Type B pancreatic cell (in vitro differentiated cells): ENCODE data around the gene BRPF3. TPM values are rescaled to one million over a fixed set of nuclear protein-coding genes. Genes with fewer than 3 reads are reported as not detected.

Source experiments
- DNase-seq: peaks from one replicate; pipeline ENCODE4 v3.0.0; 2021; ENCODE audit warnings: mixed read lengths; ENCODE audit not compliant: unreplicated experiment; ENCODE audit errors: extremely low spot score
- H3K27ac Mint-ChIP-seq: 2 replicates; pipeline ENCODE4 v1.8.0; 2021; ENCODE audit warnings: mild to moderate bottlenecking, mixed read lengths
- H3K27me3 Mint-ChIP-seq: 2 replicates; pipeline ENCODE4 v1.8.0; 2021; ENCODE audit warnings: mixed read lengths
- H3K36me3 Mint-ChIP-seq: 2 replicates; pipeline ENCODE4 v1.8.0; 2021; ENCODE audit warnings: mixed read lengths
- H3K4me1 Mint-ChIP-seq: one replicate; pipeline ENCODE4 v1.8.0; 2021; ENCODE audit warnings: mixed read lengths; ENCODE audit not compliant: unreplicated experiment
- H3K4me3 Mint-ChIP-seq: 2 replicates; pipeline ENCODE4 v1.8.0; 2021; ENCODE audit warnings: mild to moderate bottlenecking, mixed read lengths
- H3K9me3 Mint-ChIP-seq: 2 replicates; pipeline ENCODE4 v1.8.0; 2021; ENCODE audit warnings: mixed read lengths
- CTCF ChIP-seq: fragments of 200-600 bp; sonication (generic); conservative IDR thresholded peaks from 2 replicates; pipeline ENCODE4 v1.5.0; 2021; ENCODE audit warnings: antibody characterized with exemption, mild to moderate bottlenecking
- total RNA-seq: library from RNA; stranded (reverse); gene quantifications from 2 replicates; pipeline ENCODE4 v1.2.1, GENCODE V29; 2021; ENCODE audit warnings: low replicate concordance

BRPF3 gene
- total RNA-seq, 1 donor from 2014 or later = 47.7 TPM

- Mint-ChIP-seq H3K27me3 (peaks cover 3% of the 10 kb centered on the region), H3K36me3 (no peaks in the 10 kb centered on the region), H3K4me3 (no peak overlapping the region), H3K9me3 (no peaks in the 10 kb centered on the region), H3K4me1 (peaks cover 6% of the 10 kb centered on the region), H3K27ac (no peak overlapping the region)
- no peak for DNase-seq
- TF ChIP-seq CTCF = no peak
These were observed 67.0 kb downstream of the BRPF3 start for GRCh38 chr6:36263390-36264000.

GRCh38 chr6:36265744-36266143 lies 69.2 kb downstream of the BRPF3 start:
- Mint-ChIP-seq H3K27ac (no peak overlapping the region), H3K36me3 (no peaks in the 10 kb centered on the region)
- TF ChIP-seq CTCF = no peak

DNA sequence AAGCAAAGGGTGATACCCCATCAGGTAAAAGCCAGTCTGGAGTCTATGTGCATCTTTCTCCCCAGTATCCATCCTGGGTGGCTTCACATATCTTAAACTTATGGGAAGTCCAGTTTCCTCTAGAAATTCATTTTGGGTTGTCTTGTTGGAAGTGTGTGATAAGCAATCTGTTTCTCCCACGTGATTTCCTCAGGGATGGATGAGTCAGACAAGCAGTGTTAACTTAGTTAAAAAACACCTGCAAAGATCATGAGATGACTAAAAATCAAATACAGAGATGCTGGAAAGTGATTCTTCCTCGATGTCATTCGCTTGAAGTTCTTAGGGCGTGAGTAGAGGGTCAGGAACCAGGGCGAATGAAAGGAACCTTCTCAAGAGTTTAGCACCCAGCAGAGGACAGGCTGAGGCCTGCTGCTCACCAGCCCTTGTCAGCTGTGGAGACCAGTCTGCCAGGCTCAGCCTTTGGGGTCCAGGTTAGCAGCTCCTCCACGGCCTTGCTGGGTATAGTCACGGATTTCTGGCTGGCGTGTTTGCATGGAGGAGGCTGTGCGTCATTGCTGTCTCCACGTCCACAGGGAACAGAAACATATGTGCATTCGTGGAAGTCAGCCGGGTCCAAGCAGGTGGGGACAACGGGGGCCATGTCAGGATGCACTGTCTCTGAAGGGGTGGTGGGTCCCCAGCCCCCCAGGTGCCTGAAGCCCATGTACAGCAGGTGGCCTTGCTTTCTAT lies 70.5 kb downstream of the BRPF3 start:
- no peak for TF ChIP-seq CTCF
- no peak overlapping the region for H3K27ac Mint-ChIP-seq
- no peaks in the 10 kb centered on the region for H3K36me3 Mint-ChIP-seq

More at GRCh38 chr6:36265744-36266143, 69.2 kb downstream of the BRPF3 start:
- Mint-ChIP-seq H3K27me3 (peaks cover 3% of the 10 kb centered on the region), H3K4me1 (peaks cover 16% of the 10 kb centered on the region), H3K4me3 (no peak overlapping the region), H3K9me3 (no peaks in the 10 kb centered on the region)
- no peak for DNase-seq

DNA sequence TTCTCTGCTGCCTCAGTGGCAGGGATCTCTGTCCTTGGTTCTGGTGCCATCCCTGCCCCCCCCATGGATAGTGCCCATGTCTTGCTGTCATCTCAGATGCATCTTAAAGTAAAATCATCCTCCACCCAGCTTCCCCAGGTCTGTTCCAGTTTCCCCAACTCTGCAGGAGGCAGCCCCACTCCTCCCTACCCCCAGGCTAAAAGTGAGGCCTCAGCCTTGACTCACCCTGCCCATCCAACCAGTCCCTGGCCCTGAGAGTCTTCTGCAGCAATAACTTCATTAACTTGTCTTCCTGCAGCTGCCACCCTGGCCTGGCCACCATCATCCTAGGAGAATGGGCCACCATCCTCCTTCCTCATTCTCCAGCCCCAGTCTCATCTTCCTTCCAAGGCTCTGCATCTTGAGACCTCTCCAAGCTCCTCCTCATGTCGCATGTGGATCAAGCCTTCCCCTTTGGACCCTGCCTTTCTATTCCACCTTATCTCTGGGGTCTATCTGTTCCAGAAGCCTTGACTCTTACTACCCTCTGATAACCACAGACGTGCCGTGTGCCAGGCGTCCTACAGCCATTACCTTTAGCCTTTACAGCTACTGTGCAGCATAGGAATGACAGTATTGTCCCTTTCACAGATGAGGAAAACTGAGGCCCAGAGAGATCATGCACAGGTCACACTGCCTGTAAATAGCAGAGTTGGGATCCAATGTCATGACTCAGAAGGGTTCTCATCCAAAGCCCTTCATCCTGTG lies 71.4 kb downstream of the BRPF3 start:
- Mint-ChIP-seq H3K27me3 (peaks cover 3% of the 10 kb centered on the region), H3K4me3 (no peak overlapping the region), H3K27ac (peak overlapping the region; percentile 0), H3K9me3 (no peaks in the 10 kb centered on the region), H3K36me3 (no peaks in the 10 kb centered on the region), H3K4me1 (peaks cover 16% of the 10 kb centered on the region)
- TF ChIP-seq CTCF = no peak
- no peak for DNase-seq

More for the DNA sequence above, 70.5 kb downstream of the BRPF3 start:
- no peaks in the 10 kb centered on the region for H3K9me3 Mint-ChIP-seq
- no peaks in the 10 kb centered on the region for H3K27me3 Mint-ChIP-seq
- H3K4me1 Mint-ChIP-seq = peaks cover 16% of the 10 kb centered on the region
- no peak for DNase-seq
- H3K4me3 Mint-ChIP-seq = no peak overlapping the region

GRCh38 chr6:36268478-36269275 lies 72.1 kb downstream of the BRPF3 start:
- Mint-ChIP-seq H3K36me3 (no peaks in the 10 kb centered on the region), H3K4me3 (peak overlapping the region; percentile 56), H3K9me3 (no peaks in the 10 kb centered on the region), H3K27me3 (peaks cover 3% of the 10 kb centered on the region), H3K27ac (peak overlapping the region; percentile 0), H3K4me1 (peaks cover 16% of the 10 kb centered on the region)
- no peak for TF ChIP-seq CTCF
- DNase-seq = no peak
